ENCODE data around the gene ZNF207.

ZNF207 gene

GRCh38 chr17:32333187-32333586 lies 16.8 kb upstream of the ZNF207 start:
- Histone ChIP-seq H3K4me3 (no peak overlapping the region), H4K20me1 (no peaks in the 10 kb centered on the region), H3K27me3 (no peaks in the 10 kb centered on the region), H3K27ac (no peak overlapping the region), H3K9me3 (no peaks in the 10 kb centered on the region), H3K4me2 (no peak overlapping the region), H3K9ac (no peak overlapping the region), H3K4me1 (peaks cover 58% of the 10 kb centered on the region), H3K36me3 (peaks cover 45% of the 10 kb centered on the region)
- TF ChIP-seq Cebpa-rat (IDR thresholded peaks at IDR 0.05), result no peak

DNA sequence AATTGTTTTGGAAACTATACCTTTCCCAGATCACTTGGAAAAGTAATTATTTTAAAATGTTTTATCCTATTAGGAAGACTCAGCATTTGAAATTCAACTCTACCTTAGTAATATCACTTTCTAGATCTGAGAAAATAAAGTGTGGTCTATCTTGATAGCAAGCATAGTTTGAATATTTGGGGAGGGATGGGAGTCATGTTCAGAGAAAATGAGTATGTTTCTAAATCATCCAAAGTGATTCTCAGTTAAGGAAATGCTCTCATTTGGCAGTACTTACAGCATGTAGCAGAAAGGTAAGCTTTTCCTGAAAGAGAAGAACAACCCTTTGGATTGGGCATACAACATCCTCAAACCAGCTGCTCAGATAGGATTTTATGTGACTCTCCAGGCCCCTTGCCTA lies 14.9 kb upstream of the ZNF207 start:
- no peaks in the 10 kb centered on the region for H3K9me3 ChIP-seq
- H3K9ac ChIP-seq, result no peak overlapping the region
- H3K4me2 ChIP-seq, result no peak overlapping the region
- no peak for TF ChIP-seq Cebpa-rat (IDR thresholded peaks at IDR 0.05)
- H3K36me3 ChIP-seq, result peaks cover 62% of the 10 kb centered on the region
- no peaks in the 10 kb centered on the region for H4K20me1 ChIP-seq
- H3K27me3 ChIP-seq, result no peaks in the 10 kb centered on the region
- peaks cover 42% of the 10 kb centered on the region for H3K4me1 ChIP-seq
- H3K4me3 ChIP-seq, result no peak overlapping the region
- H3K27ac ChIP-seq, result no peak overlapping the region

- Histone ChIP-seq H3K27ac (no peak overlapping the region), H3K27me3 (no peaks in the 10 kb centered on the region), H3K4me1 (peaks cover 38% of the 10 kb centered on the region), H3K9me3 (no peaks in the 10 kb centered on the region), H3K4me3 (no peak overlapping the region), H4K20me1 (no peaks in the 10 kb centered on the region), H3K9ac (no peak overlapping the region), H3K4me2 (peak overlapping the region; percentile 46), H3K36me3 (peaks cover 62% of the 10 kb centered on the region)
- no peak for TF ChIP-seq Cebpa-rat (IDR thresholded peaks at IDR 0.05)
These were observed 14.3 kb upstream of the ZNF207 start for GRCh38 chr17:32335687-32336086.

DNA sequence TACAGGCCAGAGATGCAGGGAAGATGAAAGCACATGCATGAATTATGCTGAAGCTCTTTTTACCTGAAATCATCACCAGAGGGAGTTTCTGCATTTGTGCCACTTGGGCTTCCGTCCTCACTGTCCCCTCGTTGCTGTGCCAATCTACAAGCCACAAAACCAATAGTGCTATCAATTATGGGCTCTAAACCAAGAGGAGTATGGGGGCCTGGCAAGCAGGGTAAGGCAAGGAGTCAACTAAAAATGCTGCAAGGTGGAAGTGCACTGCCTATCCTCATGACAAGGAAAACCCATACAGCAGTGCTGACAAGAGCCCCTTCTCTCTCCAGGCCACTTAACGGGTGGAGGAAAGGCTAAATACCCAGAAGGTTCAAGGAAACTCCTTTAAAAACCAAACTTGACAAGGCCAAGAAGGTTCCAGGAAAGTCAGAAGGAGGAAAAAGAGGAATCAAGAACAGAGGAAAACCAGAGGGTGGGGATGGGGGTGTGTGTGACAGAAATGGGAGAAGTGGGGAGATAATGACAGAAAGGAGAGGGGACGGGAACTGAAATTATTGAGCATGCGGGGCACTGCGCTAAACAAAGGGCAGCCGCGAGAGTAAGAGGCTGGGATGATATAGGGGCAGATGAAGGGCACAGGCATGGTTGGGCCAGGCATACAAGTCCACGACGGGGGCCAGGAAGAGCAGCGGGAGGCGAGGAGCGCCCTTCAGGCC lies 8.7 kb upstream of the ZNF207 start:
- peak overlapping the region; percentile 70 for H3K4me3 ChIP-seq
- H4K20me1 ChIP-seq, result no peaks in the 10 kb centered on the region
- peaks cover 33% of the 10 kb centered on the region for H3K4me1 ChIP-seq
- no peaks in the 10 kb centered on the region for H3K27me3 ChIP-seq
- H3K27ac ChIP-seq, result peak overlapping the region; percentile 84
- no peaks in the 10 kb centered on the region for H3K9me3 ChIP-seq
- H3K9ac ChIP-seq, result peak overlapping the region; percentile 87
- TF ChIP-seq Cebpa-rat (IDR thresholded peaks at IDR 0.05), result no peak
- peaks cover 35% of the 10 kb centered on the region for H3K36me3 ChIP-seq
- H3K4me2 ChIP-seq, result peak overlapping the region; percentile 97

DNA sequence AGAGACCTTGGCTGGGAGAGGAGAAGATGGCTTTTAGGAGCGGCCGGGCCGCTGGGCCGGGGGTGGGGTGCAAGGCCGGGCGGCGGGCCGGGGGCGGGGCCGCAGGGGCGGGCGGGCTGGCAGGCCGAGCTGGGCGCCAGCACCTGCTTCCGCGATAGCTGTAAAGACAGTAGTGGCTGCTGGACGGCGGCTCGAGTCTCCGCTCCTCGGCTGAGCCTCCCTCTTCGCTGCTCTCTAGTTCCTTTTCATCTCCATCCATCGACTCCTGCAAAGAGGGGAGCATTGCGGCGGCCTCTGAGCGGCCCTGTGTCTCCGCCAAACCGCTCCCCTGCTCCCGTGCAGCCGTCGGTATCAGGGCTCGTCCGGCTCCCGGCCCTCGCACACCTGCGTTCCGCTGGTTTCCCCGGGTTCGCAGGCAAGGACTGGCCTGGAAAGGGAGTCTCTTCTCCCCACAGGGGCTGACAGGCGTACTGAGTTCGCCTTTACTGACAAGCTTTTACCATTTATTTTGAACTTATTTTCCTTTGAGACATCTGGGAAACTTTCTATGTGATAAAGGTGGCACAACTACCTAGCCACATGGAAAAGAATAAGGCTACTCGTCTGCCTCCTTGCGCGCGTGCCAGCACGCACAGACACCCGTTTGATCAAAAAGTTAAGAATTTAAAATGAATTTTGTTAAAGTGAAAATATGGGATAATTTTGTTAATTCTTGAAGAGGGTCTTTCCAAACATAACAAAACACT lies 7.9 kb upstream of the ZNF207 start, which contains the start of gene C17orf75:
Gene C17orf75, minus strand, starts transcription at position 317 of the 746 bp plus-strand sequence. Its CDS starts 34 bp downstream, at position 283.
- Histone ChIP-seq H3K4me2 (peak within 1 kb of the TSS; percentile 97), H3K4me3 (peak within 1 kb of the TSS; percentile 70)

DNA sequence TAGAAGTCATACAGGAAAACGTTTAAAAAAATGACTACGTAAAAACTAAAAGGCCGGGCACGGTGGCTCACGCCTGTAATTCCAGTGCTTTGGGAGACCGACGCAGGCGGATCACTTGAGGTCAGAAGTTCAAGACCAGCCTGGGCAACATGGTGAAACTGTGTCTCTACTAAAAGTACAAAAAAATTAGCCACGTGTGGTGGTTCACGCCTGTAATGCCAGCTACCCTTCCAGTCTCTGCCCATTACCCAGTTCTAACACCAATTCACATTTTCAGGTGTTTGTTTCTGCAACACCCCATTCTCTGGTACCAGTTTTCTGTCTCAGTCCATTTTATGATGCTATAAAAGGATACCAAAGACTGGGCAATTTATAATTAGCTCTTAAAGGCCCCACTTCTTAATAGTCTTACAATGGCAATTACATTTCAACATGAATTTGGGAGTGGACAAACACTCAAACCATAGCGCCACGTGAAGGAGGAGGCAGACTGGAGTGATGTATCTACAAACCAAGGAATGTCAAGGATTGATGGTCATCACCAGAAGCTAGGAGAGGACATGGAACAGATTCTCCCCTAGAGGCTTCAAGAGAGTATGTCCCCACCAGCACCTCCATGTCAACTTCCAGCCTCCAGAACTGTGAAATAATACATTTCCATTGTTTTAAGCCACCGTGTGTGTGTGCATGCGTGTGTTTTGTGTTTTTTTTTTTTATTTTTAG lies 7.2 kb upstream of the ZNF207 start:
- Histone ChIP-seq H3K4me2 (peak overlapping the region; percentile 97), H3K4me3 (peak overlapping the region; percentile 70), H3K4me1 (peaks cover 24% of the 10 kb centered on the region), H3K9me3 (no peaks in the 10 kb centered on the region), H3K36me3 (peaks cover 21% of the 10 kb centered on the region), H3K27me3 (no peaks in the 10 kb centered on the region), H3K27ac (peak overlapping the region; percentile 84), H4K20me1 (no peaks in the 10 kb centered on the region), H3K9ac (peak overlapping the region; percentile 87)
- TF ChIP-seq Cebpa-rat (IDR thresholded peaks at IDR 0.05), result no peak

More for the DNA sequence above, 7.9 kb upstream of the ZNF207 start, which contains the start of gene C17orf75:
- peak within 1 kb of the TSS; percentile 84 for H3K27ac ChIP-seq
- no peaks in the 10 kb centered on the region for H3K27me3 ChIP-seq
- no peaks in the 10 kb centered on the region for H3K9me3 ChIP-seq
- no peaks in the 10 kb centered on the region for H4K20me1 ChIP-seq
- H3K9ac ChIP-seq, result peak within 1 kb of the TSS; percentile 87
- TF ChIP-seq Cebpa-rat (IDR thresholded peaks at IDR 0.05), result no peak
- H3K4me1 ChIP-seq, result peaks cover 26% of the 10 kb centered on the region
- H3K36me3 ChIP-seq, result peaks cover 28% of the 10 kb centered on the region

DNA sequence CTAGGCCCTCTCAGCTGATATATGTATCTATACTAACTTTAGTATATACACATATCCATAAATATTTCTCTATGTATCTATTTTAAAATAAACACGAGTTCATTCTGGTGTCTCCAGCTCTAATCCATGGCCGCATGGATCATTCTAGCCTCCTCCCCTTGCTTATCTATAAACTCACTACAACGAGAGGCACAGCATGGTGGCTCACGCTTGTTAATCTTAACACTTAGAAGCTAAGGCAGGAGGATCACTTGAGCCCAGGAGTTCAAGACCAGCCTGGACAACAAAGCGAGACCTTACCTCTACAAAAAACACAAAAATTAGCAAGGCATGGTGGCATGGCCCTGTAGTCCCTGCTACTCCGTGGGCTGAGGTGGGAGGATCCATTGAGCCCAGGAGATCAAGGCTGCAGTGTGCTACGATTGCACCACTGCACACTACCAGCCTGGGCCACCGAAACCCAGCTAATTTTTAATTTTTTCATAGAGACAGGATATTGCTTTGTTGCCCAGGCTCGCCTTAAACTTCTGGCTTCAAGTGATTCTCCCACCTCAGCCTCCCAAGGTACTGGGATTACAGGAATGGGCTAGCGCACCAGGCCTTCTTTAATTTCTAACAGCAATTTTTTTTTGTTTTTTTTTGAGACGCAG lies 3.9 kb upstream of the ZNF207 start:
- H3K27ac ChIP-seq, result no peak overlapping the region
- H3K36me3 ChIP-seq, result no peaks in the 10 kb centered on the region
- peaks cover 8% of the 10 kb centered on the region for H4K20me1 ChIP-seq
- H3K4me3 ChIP-seq, result no peak overlapping the region
- no peak for TF ChIP-seq Cebpa-rat (IDR thresholded peaks at IDR 0.05)
- no peak overlapping the region for H3K4me2 ChIP-seq
- no peaks in the 10 kb centered on the region for H3K9me3 ChIP-seq
- H3K9ac ChIP-seq, result no peak overlapping the region
- H3K4me1 ChIP-seq, result peaks cover 29% of the 10 kb centered on the region
- no peaks in the 10 kb centered on the region for H3K27me3 ChIP-seq

- Histone ChIP-seq H3K36me3 (peaks cover 19% of the 10 kb centered on the region), H3K4me1 (peaks cover 34% of the 10 kb centered on the region), H3K4me2 (peak overlapping the region; percentile 89; the same call in 1 of the 2 replicates), H3K9me3 (no peaks in the 10 kb centered on the region), H3K27ac (no peak overlapping the region), H4K20me1 (peaks cover 32% of the 10 kb centered on the region), H3K27me3 (no peaks in the 10 kb centered on the region), H3K4me3 (no peak overlapping the region), H3K9ac (no peak overlapping the region)
- TF ChIP-seq Cebpa-rat (IDR thresholded peaks at IDR 0.05), result no peak
These were observed 1.5 kb upstream of the ZNF207 start for GRCh38 chr17:32348483-32348800.

GRCh38 chr17:32349503-32349853 lies 479 bp upstream of the ZNF207 start:
- no peaks in the 10 kb centered on the region for H3K27me3 ChIP-seq
- H3K9me3 ChIP-seq, result no peaks in the 10 kb centered on the region
- H3K4me2 ChIP-seq, result peak overlapping the region; percentile 89
- TF ChIP-seq Cebpa-rat (IDR thresholded peaks at IDR 0.05), result no peak
- peaks cover 41% of the 10 kb centered on the region for H3K4me1 ChIP-seq
- H4K20me1 ChIP-seq, result peaks cover 42% of the 10 kb centered on the region
- peak overlapping the region; percentile 99 for H3K27ac ChIP-seq
- peak overlapping the region; percentile 99 for H3K4me3 ChIP-seq
- peak overlapping the region; percentile 100 for H3K9ac ChIP-seq
- H3K36me3 ChIP-seq, result peaks cover 28% of the 10 kb centered on the region
